NCI-H2107 (cell line): Measurements from ENCODE around the gene RASSF9.

ENCODE experiments used
- DNase-seq: peaks from one replicate; lab custom pipeline; 2025; lab: John Stamatoyannopoulos, UW

RASSF9 gene

DNA sequence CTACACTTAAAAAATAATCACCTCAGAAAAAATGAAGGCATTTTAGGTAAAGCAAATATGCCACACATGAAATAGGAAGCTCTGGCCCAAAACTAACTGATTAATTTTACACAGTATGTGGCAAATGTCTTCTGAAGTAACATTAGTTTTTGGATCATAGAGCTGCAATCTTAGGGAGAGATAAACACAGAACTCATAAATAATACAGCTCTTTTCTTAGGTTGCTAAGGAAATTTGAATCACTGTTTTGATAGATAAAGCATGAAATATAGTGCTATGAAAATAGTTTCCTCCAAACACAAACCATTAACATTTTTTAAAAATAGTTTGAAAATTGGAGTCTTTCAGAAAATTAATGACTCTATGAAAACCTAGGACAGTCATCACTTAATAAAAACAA, 15.0 kb downstream of the RASSF9 start:
- no peak for DNase-seq

GRCh38 chr12:85820101-85820500, 16.1 kb downstream of the RASSF9 start:
- DNase-seq, result no peak

- no peak for DNase-seq
Observed at GRCh38 chr12:85814741-85815140, 21.5 kb downstream of the RASSF9 start.

- no peak for DNase-seq
Observed at GRCh38 chr12:85814071-85814470, 22.1 kb downstream of the RASSF9 start.

- no peak for DNase-seq
Observed at GRCh38 chr12:85809500-85809899, 26.7 kb downstream of the RASSF9 start.

- DNase-seq, result no peak
Observed at GRCh38 chr12:85807730-85808129, 28.5 kb downstream of the RASSF9 start.

GRCh38 chr12:85805654-85806053, 30.6 kb downstream of the RASSF9 start:
- DNase-seq, result no peak

DNA sequence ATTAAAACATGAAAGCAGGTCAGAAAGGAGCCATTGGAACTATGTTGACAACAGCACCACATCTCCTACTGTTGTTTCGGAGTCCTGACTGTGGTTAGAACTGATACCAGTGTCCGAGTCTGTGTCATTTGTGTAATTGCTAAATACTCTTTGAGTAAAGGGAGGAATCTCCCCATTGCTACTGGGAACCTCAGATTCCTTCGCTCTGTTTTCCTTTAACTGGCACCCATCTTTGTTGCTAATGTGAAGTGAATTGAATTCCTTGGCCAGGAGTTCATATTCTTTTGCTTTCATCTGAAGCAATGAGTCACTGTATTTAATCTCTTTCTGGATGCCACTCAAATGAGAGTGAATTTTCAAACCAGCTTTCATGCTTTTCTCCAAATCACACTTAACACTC, 31.5 kb downstream of the RASSF9 start:
- DNase-seq, result no peak

GRCh38 chr12:85803923-85804322, 32.3 kb downstream of the RASSF9 start:
- no peak for DNase-seq

DNA sequence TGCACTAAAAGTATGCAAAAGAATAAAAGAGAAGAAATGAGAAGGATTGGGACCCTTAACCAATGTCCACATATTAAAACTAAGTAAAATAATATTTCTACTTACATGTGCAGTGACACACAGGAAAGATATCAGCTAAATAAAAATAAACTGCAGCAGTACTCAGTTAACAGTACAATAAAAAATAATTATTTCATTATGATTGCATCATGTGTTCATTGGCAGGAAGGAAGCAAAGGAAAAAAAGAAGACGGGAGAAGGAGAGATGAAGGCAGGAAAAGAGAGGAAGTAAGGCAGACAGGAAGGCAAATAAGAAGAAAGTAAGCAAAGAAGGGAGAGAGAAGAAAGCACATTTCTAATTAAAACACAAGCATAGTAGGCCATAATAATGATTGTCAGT, 33.0 kb downstream of the RASSF9 start:
- DNase-seq, result no peak

DNA sequence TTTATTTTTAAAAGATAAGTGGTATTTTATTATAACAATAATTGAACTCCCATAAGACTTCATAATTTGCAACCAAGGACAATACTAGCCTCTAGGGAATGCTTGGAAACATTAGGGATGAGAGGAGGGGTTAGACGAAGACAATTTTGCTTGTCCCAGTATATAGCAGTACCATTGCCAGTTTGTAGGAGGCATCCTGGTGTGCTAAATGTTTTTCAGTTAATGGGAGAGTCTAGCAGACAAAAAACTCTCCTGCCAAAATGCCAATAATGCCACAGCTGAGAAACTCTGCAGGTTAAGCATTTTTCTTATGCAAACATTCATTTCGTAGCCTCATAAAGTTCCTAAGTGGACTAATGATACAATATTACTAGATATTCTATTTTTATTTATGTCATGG, 38.1 kb downstream of the RASSF9 start:
- DNase-seq, result no peak

- no peak for DNase-seq
Observed at GRCh38 chr12:85796001-85796400, 40.2 kb downstream of the RASSF9 start.

GRCh38 chr12:85794531-85794930, 41.7 kb downstream of the RASSF9 start:
- no peak for DNase-seq

GRCh38 chr12:85784096-85784720, 52.0 kb downstream of the RASSF9 start:
- DNase-seq, result no peak

DNA sequence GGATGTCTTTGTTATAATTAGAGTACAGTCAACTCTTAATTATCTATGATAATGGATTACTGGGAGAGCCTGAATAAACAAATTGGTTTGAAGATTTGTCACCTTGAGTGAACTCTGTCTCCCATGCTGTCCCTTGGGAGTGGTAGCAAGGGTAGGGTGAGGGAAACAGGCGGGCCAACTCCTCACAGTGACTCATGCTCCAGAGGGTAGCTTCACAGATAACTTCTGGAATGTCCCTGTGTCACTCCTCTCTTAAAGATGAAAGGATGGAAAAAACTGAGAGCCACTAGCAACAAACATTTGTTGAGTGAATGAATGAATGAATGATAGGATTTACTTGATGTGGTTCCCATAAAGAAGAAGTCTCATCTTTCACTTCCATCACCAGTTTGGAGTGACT, 53.5 kb downstream of the RASSF9 start:
- no peak for DNase-seq

DNA sequence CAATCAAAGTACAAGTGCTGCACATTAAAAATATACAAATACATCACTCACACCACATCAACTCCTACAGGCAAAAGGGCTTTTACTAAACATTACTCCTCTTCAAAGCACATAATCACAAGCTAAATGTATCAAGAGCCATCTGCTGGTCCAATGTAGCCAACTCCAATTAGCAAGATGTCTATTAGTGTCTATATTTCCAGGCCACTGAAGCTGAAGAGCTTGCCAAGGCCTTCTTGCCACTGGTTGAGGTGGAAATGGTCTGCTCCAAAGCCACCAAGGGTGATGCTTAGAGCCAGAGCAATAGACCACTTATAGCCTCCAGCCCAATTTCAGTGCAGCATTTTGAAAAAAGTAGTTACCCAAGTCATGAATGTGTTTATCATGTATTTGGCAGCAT, 54.4 kb downstream of the RASSF9 start:
- no peak for DNase-seq

DNA sequence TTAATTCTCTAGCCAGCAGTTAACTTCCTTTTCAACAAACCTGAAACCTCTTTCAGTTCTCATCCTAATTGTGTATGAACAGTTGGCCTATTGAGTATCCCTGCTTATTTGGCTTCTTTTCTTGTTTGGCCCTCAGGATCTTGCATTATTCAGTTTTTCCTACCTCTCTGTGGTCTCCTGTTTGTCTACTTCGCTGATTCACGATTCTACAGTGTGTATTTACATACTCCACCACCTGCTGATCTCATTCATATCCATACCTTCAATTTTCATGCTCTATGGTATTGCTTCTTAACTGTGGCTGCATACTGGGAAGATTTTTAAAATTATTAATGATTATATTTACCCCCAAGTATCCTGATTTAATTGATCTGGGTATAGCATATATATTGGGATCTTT, 56.4 kb downstream of the RASSF9 start:
- DNase-seq, result no peak

- no peak for DNase-seq
Observed at GRCh38 chr12:85775091-85775490, 61.1 kb downstream of the RASSF9 start.

DNA sequence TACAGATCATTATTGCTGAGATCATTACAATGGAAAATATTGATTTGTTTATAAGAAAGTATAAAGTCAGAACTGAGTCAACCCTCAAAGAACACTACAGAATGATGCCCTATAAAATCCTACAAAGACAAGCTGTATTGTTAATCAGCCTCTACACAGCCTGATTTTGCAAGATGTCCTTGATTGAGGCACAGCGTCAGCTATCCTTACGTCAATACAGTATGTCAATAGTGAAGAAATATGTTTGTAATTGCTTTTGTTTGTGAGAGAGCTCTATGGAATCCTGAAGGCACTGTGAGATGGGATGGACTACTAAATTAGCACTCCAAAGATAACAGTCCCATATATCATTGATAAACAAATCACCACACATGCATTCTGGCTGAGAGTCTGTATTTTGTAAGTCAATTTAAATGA, 70.7 kb downstream of the RASSF9 start:
- no peak for DNase-seq

DNA sequence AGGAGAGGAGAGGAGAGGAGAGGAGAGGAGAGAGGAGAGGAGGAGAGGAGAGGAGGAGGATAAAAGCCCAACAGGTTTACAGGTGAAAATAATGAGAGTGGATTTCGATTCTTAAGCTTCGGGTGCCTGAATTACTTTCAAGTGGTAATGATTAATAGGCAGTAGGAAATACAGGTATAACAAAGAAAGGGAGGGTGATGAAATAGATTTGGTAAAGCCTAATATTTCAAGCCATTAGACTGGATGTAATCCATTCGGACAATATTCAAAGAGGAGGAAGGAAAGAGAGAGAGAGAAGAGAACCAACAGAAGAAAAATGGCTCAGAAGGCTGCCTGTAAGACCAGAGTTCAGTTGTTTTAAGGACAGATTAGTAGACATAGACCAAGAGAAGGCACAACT, 76.6 kb downstream of the RASSF9 start:
- no peak for DNase-seq

DNA sequence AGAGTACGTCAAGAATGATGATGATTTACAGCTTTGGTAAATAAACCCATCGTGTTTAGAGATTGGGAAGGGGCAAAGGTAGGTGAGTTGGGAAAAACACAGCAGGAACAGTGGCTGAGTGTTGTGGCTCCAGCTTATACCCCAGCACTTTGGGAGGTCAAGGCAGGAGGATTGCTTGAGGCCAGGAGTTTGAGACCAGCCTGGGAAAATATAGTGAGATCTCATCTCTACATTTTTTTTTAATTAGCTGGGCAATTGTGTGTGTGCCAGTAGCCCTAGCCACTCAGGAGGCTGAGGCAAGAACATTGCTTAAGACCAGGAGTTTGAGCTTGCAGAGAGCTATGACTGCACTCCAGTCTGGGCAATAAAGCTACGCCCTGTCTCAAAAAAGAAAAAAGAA, 77.1 kb downstream of the RASSF9 start:
- DNase-seq, result no peak

GRCh38 chr12:85755760-85756159, 80.4 kb downstream of the RASSF9 start:
- no peak for DNase-seq
